Activated T-cell treated with anti-CD3 and anti-CD28 coated beads, Interleukin-2, amount 50 U/mL, for 1 hour (primary cell): ENCODE measurements around the gene RAB3GAP2.
"Not testable (repeated sequence)": the region's sequence is repeated elsewhere in the genome, so short reads cannot be mapped to it uniquely, and the experiment has no call there.

Experiments used
- DNase-seq: peaks from one replicate; pipeline ENCODE4 v3.0.0-alpha.2; 2020

Gene RAB3GAP2

DNA sequence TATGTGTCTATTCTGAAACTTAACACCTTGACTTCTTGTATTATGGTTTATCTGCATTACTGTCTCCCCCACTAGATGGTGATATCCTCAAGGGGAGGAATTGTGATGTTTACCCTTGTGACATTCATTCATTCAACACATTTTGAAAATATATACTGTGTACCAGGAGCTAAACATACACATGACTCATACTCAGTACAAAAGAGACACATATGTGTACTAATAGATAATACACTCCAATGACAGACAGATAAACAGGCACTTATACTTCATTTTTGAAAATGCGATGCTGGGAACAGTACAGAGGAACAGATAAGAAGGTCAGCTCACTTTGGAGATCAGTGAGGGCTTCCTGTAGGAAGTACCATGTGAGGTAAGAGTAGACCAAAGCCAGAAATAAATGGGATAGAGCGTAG, 8.9 kb upstream of the RAB3GAP2 start:
- DNase-seq, result no peak

DNA sequence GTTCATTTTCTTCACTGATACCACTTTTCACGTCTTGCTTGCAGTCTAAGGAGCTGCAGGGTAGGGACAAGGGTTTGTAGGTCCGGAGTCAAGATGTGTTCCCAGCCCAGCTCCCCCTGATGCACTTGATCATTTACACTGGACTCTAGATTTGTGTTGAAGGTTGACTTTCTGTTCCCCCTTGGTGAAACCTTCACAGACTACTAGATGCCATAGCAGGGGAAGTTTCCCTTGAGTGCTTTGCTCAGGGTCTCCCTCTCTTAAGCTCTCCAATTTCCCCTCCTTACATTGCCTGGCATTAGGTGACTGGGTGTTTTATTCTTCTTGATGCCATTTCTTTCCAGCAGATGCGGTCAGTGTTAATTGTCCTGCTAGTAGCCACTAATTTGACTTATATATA, 8.0 kb upstream of the RAB3GAP2 start:
- no peak for DNase-seq

DNA sequence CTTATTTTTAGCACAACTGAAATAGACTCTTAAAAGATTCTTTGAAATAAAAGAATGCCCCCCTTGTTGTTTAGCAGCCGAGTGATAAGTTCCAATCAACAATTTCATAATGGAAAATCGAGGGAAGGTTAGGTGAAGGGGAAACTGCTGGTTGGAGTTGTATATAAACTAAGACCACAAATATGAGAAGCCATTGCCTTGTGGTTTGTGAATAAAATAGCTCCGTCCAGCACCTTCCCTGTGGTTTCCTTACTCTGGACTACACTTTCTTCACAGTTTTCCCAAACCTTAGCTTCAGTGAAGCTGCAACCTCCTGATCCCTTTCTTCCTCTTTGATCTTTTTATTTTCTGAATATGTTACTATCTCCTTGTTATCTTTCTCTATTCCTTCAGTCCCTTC, 6.7 kb upstream of the RAB3GAP2 start:
- no peak for DNase-seq

DNA sequence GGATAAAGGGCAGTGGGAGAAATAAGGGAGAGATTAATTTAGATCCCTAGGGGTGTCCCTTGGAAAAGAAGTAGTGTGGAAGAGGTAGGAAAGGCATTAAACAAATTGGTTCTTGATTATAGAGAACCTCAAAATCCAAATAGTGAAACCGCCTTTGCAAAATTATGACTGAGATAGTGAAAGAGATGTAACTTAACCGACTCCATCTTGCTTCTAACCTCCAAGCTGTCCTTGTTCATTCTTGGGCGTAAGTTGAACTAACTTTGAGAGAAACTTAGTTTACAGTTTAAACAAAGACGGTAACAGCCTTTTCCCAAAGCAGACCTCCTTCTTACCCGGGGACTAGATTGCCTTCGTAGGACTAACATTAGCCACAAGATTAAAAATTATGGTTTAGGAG, 3.2 kb upstream of the RAB3GAP2 start:
- DNase-seq, result no peak

DNA sequence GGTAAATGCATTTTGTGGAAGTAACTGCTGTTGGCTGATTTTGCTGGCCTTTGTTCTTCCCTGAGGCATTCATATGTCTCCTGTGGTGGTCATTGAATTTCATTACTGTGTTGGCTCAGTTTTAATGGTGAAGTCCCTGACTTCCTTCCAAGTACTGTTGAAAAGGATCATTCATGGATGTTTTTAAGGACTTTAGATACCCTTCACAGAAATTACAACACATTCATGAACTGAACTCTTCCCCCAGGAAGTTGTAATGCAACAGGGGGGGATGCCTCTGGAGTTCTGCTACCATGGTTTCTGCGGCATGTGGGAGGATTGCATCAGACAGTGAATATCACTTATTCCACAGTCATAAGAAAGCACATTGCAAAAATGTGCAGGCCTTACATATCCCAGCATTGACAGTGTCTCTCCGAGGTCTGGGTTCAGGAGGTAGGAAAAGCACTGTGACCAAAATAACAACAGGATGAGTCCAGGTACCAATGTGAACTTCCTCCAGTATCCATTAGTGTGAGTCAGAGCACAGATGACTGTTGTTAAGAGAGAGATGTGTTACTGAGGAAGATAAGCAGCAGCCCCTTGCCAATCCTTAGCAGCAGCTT, 2.1 kb upstream of the RAB3GAP2 start:
- no peak for DNase-seq

DNA sequence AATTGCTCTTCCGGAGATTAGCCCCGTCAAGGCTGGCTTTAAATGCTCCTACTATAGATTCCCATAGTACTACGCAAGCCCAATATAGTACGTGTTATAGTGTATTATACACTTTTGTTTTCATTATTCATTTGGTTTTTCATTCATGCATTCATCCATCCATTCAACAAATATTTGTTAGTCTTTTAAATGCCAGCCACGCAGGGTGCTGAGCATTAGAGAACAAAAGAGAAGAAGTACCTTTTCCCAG, 513 bp upstream of the RAB3GAP2 start:
- DNase-seq, result no peak

DNA sequence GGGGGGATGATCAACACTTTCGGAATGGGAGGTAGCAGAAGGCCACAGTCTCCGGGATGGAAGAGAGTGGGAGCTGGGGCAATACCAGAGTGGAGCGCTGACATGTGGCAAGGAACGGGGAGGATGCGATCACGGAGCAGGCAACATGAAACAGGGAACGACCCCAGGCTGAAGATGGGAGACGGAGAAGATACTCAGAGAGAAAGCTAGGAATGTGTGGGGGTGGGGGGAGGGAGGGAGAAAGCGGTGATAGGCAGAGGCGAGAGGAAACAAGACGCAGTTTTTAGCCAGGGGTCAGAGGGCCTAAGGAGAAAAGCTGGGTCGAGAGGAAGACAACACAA, 577 bp downstream of the RAB3GAP2 start:
- no peak for DNase-seq

DNA sequence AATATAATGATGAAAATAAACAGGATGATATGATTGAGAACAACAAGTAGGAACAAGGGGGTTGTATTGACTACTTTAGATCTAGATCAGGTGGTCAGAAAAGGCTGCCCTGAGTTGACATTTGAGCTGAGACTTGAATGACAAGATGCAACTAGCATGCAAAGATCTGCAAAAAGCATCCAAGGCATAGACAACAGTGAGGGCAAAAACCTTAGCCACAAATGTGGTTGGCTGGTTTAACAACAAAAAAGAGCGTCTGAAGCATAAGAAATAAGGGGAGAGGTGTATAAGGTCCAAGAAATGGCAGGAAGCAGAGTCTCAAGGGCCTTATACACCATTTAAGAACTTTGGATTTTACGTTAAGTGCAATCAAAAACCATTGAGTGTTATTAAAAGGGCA, 3.2 kb downstream of the RAB3GAP2 start:
- no peak for DNase-seq

DNA sequence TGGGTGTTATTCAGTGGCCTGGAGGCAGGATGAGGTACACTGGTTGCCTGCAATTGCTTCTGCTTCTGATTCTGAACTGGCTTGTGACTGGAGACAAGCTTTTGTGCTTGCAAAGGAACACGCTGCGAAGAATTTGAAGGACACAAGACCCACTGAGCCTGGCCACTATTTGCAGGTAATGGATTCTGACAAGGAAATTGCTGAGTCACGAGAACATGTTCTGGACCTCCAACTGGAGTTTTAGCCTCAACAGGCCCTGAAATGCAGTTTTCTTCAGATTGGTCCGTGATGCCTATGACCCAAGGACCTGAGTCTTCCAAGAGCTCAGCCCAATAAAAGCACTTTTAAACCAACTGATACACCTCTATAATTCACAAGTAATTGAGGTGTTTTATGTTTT, 4.6 kb downstream of the RAB3GAP2 start:
- no peak for DNase-seq

DNA sequence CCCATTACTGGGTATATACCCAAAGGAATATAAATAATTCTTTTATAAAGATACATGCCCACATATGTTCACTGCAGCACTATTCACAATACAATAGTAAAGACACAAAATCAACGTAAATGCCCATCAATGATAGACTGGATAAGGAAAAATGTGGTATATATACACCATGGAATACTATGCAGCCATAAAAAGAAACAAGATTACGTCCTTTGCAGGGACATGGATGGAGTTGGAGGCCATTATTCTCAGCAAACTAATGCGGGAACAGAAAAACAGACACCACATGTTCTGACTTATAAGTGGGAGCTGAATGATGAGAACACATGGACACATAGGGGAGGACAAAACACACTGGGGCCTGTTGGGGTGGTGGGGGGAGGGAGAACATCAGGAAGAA, 12.0 kb downstream of the RAB3GAP2 start:
- not testable (repeated sequence) for DNase-seq

DNA sequence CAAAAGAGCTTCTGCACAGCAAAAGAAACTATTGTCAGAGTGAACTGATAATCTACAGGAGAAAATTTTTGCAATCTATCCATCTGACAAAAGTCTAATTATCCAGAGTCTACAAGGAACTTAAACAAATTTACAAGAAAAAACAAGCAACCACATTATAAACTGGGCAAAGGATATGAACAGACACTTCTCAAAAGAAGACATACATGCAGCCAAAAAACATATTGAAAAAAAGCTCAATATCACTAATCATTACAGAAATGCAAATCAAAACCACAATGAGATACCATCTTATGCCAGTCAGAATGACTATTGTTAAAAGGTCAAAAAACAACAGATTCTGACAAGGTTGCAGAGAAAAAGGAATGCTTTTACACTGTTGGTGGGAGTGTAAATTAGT, 12.5 kb downstream of the RAB3GAP2 start:
- DNase-seq, result not testable (repeated sequence)

DNA sequence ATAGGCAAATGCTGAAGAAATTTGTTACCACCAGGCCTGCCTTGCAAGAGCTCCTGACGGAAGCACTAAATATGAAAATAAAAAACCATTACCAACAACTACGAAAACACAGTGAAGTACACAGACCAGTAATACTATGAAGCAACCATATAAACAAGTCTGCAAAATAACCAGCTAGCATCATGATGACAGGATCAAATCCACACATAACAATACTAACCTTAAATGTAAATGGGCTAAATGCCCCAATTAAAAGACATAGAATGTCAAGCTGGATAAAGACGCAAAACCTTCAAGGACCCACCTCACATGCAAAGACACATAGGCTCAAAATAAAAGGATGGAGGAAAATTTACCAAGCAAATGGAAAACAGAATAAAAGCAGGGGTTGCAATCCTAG, 16.1 kb downstream of the RAB3GAP2 start:
- DNase-seq, result not testable (repeated sequence)

DNA sequence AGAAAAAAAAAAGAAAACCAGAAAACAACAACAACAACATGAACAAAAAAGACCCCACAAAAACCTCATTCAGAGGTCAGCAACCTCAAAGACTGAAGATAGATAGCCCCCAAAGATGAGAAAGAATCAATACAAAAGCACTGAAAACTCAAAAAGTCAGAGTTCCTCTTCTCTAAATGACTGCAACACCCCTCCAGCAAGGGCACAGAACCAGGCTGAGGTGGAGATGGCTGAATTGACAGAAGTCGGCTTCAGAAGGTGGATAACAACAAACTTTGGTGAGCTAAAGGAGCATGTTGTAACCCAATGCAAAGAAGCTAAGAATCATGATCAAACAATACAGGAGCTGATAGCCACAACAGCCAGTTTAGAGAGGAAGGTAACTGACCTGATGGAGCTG, 17.0 kb downstream of the RAB3GAP2 start:
- no peak for DNase-seq

DNA sequence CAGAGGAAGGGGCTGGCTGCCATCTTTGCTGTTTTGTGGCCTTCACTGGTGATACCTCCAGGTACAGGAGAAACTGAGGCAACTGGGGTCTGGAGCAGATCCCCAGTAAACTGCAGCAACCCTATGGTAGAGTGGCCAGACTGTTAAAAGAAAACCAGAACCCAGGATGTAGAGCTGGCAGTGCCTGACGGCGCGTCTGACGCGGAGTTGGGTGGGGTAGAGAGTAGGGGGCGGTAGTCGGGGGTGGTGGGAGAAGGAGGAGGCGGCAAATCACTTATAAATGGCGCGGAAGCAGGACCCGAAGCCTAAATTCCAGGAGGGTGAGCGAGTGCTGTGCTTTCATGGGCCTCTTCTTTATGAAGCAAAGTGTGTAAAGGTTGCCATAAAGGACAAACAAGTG, 19.0 kb downstream of the RAB3GAP2 start:
- DNase-seq, result not testable (repeated sequence)

DNA sequence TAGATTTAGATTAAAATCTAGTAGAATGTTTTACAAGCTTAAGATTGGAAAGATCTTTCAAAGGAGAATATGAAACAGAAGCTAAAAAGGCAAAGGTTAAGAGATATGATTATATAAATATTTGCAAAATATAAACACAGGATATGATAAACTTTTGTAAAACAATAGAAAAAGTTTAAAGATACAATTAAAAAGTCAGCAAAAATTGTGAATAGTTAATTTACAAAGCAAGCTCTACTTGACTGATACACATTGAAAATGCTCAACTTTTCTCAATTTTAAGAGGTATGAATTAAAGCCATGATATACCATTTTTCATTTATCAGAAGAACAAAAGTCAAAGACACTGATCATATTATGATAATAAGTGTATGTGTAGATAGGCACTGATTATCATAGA, 21.0 kb downstream of the RAB3GAP2 start:
- DNase-seq, result no peak

DNA sequence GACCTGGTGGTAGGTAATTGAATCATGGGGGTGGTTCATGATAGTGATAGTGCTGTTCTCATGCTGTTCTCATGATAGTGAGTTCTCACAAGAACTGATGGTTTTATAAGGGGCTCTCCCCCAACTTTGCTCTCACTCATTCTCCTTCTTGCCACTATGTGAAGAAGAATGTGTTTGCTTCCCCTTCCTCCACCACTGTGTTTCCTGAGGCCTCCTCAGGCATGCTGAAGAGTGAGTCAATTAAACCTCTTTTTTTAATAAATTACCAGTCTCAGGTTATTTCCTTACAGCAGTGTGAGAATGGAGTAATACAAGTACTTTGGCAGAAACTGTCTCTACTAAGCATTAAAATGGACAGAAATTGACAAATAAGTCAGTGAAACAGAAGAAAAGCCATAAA, 21.6 kb downstream of the RAB3GAP2 start:
- DNase-seq, result no peak

DNA sequence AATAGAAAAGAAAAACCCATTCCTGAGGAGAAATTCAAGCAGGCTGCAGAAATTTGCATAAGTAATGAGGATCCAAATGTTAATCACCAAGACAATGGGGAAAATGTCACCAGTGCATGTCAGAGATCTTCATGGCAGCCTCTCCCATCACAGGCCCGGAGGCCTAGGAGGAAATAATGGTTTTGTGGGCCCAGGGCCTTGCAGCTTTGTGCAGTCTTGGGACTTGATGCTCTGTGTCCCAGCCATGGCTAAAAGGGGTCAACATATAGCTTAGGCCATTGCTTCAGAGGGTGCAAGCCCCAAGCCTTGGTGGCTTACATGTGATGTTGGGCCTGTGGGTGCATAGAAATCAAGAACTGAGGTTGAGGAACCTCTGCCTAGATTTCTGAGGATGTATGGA, 22.7 kb downstream of the RAB3GAP2 start:
- DNase-seq, result no peak

DNA sequence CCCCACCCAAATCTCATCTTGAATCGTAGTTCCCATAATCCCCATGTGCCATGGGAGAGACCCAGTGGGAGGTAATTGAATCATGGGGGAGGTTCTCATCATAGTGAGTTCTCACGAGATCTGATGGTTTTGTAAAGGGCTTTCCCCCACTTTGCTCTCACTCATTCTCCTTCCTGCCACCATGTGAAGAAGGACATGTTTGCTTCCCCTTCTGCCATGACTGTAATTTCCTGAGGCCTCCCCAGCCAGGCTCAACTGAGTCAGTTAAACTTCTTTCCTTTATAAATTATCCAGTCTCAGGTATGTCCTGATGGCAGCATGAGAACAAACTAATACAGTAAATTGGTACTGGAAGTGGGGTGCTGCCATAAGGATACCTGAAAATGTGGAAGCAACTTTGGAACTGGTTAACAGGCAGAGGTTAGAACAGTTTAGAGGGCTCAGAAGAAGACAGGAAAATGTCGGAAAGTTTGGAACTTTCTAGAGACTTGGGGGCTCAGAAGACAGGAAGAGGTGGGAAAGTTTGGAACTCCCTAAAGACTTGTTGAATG, 23.5 kb downstream of the RAB3GAP2 start:
- not testable (repeated sequence) for DNase-seq

DNA sequence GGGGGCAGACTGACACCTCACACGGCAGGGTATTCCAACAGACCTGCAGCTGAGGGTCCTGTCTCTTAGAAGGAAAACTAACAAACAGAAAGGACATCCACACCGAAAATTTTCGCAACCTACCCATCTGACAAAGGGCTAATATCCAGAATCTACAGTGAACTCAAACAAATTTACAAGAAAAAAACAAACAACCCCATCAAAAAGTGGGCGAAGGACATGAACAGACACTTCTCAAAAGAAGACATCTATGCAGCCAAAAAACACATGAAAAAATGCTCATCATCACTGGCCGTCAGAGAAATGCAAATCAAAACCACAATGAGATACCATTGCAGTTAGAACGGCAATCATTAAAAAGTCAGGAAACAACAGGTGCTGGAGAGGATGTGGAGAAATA, 26.4 kb downstream of the RAB3GAP2 start:
- DNase-seq, result not testable (repeated sequence)

DNA sequence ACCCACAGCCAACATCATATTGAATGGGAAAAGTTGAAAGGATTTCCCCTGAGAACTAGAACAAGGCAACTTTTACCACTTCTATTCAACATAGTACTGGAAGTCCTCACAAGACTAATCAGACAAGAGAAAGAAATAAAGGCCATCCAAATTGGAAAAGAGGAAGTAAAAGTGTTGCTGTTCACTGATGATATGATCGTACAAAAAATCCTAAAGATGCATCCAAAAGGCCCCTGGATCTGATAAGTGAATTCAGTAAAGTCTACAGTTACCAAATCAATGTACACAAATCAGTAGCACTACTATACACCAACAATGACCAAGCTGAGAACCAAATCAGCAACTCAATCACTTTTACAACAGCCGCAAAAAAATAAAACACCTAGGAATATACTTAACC, 28.3 kb downstream of the RAB3GAP2 start:
- DNase-seq, result no peak

DNA sequence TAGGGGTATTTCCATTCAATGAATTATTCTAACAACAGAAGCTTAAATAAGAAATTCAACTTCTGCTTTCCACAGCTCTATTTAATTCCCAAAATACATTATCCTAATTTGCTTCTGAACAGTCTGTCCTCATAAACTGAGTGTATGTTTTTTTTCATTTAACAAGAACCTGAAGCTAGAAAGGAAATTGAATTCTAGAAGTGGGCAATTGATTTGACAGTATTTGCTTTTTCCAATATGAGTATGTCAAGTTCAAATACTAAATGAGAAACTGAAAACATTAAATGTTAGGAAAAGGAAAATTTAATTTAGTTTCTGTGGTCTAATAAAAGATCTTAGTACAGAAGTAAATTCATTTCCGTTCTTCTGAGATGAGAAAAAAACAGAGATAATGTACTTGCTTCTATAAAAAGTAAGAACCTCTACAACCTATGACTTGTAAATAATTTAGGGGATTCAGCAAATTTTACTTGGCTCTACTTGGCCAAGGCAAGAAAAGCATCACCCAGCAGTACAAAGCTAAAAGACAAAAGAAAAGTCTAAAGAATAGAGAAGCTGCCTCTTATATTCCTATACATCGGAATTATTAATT, 31.1 kb downstream of the RAB3GAP2 start:
- no peak for DNase-seq

DNA sequence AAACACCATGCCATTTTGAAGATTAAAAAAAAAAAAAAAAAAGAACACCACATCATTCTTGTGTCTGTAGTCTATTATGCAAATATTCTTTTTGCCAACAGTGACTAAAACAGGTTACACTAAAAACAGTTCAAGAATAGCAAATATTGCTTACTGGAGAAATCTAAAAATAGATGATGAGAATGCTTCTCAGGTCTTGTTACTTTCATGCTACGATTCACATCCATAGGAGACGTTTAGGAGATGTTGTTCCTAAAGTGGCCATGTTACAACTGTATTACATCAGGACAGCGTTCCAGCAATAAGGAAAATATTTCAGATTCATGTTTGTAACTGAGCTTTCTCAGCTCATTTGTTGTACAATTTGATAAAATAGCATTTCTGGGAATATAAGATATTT, 32.3 kb downstream of the RAB3GAP2 start:
- no peak for DNase-seq

DNA sequence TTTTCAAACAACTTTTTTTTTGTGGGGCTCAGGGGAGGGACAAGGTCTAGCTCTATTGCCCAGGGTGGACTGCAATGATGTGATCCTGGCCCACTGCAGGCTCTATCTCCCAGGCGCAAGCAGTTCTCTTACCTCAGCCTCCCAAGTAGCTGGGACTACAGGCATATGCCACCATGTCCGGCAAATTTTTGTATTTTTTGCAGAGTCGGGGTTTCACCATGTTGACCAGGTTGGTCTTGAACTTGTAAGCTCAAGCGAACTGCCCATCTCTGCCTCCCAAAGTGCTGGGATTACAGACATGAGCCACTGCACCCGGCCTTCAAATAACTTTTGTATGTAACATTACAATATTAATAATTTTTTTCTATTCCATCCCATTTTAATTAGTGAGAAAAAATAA, 33.0 kb downstream of the RAB3GAP2 start:
- DNase-seq, result no peak

DNA sequence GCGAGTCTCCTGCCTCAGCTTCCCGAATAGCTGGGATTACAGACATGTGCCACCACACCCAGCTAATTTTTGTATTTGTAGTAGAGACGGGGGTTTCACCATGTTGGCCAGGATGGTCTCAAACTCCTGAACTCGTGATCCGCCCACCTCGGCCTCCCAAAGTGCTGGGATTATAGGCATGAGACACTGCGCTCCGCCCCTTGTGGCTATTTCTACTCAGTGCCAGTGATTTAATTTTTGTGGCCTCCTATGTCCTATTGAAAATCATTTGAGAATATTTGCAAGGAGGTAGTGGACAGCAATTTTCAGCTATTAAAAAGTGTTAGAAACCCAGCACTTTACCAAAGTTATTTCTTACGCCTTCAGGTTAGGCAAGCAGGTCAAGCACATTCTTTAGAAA, 36.0 kb downstream of the RAB3GAP2 start:
- not testable (repeated sequence) for DNase-seq

DNA sequence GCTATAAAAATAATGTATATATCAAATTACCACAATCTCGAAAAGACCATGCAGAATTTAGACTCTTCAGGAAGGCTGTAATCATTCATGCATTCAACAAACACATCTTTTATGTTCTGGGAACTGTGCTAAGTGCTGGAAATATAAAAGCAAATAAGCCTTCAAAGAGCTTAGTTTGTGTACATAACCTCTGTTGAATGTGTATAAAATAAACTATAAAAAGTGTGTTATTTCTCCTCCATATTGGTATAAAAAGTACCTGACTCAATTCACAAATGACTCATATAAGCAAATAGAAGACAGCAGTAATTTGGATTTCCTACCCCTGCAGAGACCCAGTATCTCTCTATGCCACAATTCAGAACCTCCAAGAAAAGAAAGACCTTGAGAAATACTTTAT, 36.8 kb downstream of the RAB3GAP2 start:
- no peak for DNase-seq

DNA sequence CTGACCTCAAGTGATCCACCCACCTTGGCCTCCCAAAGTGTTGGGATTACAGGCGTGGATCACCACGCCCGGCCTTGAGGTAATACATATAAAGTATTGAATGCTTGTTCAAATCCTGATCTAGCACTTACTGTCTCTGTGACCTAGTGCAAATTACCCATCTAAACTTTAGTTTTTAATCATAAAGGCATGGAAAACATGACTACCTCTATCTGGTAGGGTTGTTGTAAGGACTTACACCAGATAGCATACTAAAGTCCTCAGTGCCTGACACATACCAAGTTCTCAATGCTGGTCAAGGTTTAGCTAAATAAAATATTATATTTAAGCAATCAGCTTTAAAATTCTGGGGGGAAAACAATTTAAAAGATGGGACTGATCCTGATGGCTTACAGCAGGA, 38.3 kb downstream of the RAB3GAP2 start:
- no peak for DNase-seq
